SK-N-SH (cell line): ENCODE results near the gene FGD4. TPM values are rescaled to one million over a fixed set of nuclear protein-coding genes. Genes with fewer than 3 reads are reported as not detected.

Experiments
- CTCF ChIA-PET: fragments of 300-600, 350-600 bp; formaldehyde crosslinking; extraction: SDS; loops from one replicate; lab custom pipeline; 2021; lab: Yijun Ruan, JAX
- POLR2A ChIA-PET: fragments of 350-600 bp; sonication (Branson Sonifier 250); formaldehyde crosslinking; extraction: SDS; loops from one replicate; lab custom pipeline; 2020; ENCODE audit warnings: antibody characterized with exemption, inconsistent platforms; lab: Yijun Ruan, JAX
- DNase-seq: peaks from one replicate; pipeline ENCODE4 v3.0.0; 2012
- H2AFZ ChIP-seq: fragments of 200-600 bp; sonication (generic); 2 replicates; pipeline ENCODE4 v1.8.1; 2016; ENCODE audit warnings: antibody characterized with exemption, mild to moderate bottlenecking, low read depth
- H3F3A ChIP-seq: fragments of 200-600 bp; sonication (generic); replicated peaks from 2 replicates; pipeline ENCODE3; 2016; ENCODE audit warnings: antibody characterized with exemption, mild to moderate bottlenecking; ENCODE audit not compliant: insufficient read depth
- H3K27ac ChIP-seq, 2 experiments: fragments of 200-500 bp in 1 of 2; fragments of 200-600 bp in 1 of 2; sonication (Bioruptor generic) in 1 of 2; sonication (generic), shearing (Covaris generic) in 1 of 2; 2 replicates each; pipeline versions ENCODE4 v1.5.1 to v1.6.1; 2014 to 2016; ENCODE audit warnings: low read depth in 2 of 2, inconsistent platforms in 1 of 2, low read length in 1 of 2, mild to moderate bottlenecking in 1 of 2, mixed read lengths in 1 of 2
- H3K27me3 ChIP-seq: fragments of 200-600 bp; sonication (generic), shearing (Covaris generic); 2 replicates; pipeline ENCODE4 v1.6.1; 2016; ENCODE audit warnings: mixed run types; ENCODE audit not compliant: insufficient read depth
- H3K36me3 ChIP-seq, 2 experiments: fragments of 200-500 bp in 1 of 2; fragments of 200-600 bp in 1 of 2; sonication (Bioruptor generic) in 1 of 2; sonication (generic) in 1 of 2; replicated peaks in 1 of 2; 2 replicates each; pipeline versions ENCODE3 to v1.5.1; 2014 to 2016; ENCODE audit warnings: low read length in 1 of 2, mild to moderate bottlenecking in 1 of 2; ENCODE audit not compliant: insufficient read depth in 2 of 2, control insufficient read depth in 1 of 2
- H3K4me1 ChIP-seq, 2 experiments: fragments of 200-500 bp in 1 of 2; fragments of 200-600 bp in 1 of 2; sonication (Bioruptor generic) in 1 of 2; sonication (generic), shearing (Covaris generic) in 1 of 2; 2 replicates each; pipeline versions ENCODE4 v1.5.1 to v1.6.1; 2014 to 2016; ENCODE audit warnings: low read depth in 1 of 2, low read length in 1 of 2, mixed run types in 1 of 2; ENCODE audit not compliant: insufficient read depth in 2 of 2, control insufficient read depth in 1 of 2
- H3K4me2 ChIP-seq: fragments of 200-600 bp; sonication (generic), shearing (Covaris generic); 2 replicates; pipeline ENCODE4 v1.6.1; 2017; ENCODE audit warnings: mixed run types
- H3K4me3 ChIP-seq, 2 experiments: fragments of 200-500 bp in 1 of 2; fragments of 200-600 bp in 1 of 2; sonication (Bioruptor generic) in 1 of 2; sonication (generic), shearing (Covaris generic) in 1 of 2; 2 replicates each; pipeline versions ENCODE4 v1.5.1 to v1.8.1; 2014 to 2016; ENCODE audit warnings: low read depth in 2 of 2, inconsistent platforms in 1 of 2, low read length in 1 of 2, mild to moderate bottlenecking in 1 of 2, mixed read lengths in 1 of 2, moderate library complexity in 1 of 2
- H3K79me2 ChIP-seq: fragments of 200-600 bp; sonication (generic); 2 replicates; pipeline ENCODE4 v1.8.1; 2017; ENCODE audit warnings: mild to moderate bottlenecking; ENCODE audit not compliant: insufficient read depth
- H3K9ac ChIP-seq: fragments of 200-600 bp; sonication (generic); 2 replicates; pipeline ENCODE4 v1.6.1; 2017; ENCODE audit warnings: mixed run types
- H3K9me2 ChIP-seq: fragments of 200-600 bp; sonication (generic); 2 replicates; pipeline ENCODE4 v1.6.1; 2017; ENCODE audit warnings: mixed run types
- H3K9me3 ChIP-seq: fragments of 200-600 bp; sonication (generic); 2 replicates; pipeline ENCODE4 v1.6.1; 2017; ENCODE audit warnings: mixed run types, mild to moderate bottlenecking, moderate library complexity
- H4K20me1 ChIP-seq: fragments of 200-600 bp; sonication (generic); 2 replicates; pipeline ENCODE4 v1.6.1; 2017; ENCODE audit warnings: mild to moderate bottlenecking, mixed run types; ENCODE audit not compliant: insufficient read depth
- CTCF ChIP-seq: fragments of 200-600 bp; sonication (generic); IDR thresholded peaks from 2 replicates; pipeline ENCODE4 v1.6.1; 2017; ENCODE audit warnings: antibody characterized with exemption, mild to moderate bottlenecking, moderate library complexity
- ELF1 ChIP-seq: IDR thresholded peaks from 2 replicates; pipeline ENCODE4 v1.4.0; 2012
- GATA2 ChIP-seq: sonication (generic); formaldehyde crosslinking; IDR thresholded peaks from 2 replicates; pipeline ENCODE4 v1.5.0; 2020; ENCODE audit warnings: mild to moderate bottlenecking, missing genetic modification reagents
- MAX ChIP-seq: IDR thresholded peaks from 2 replicates; pipeline ENCODE4 v1.4.0; 2012; ENCODE audit warnings: low read depth
- MEF2A ChIP-seq: IDR thresholded peaks from 2 replicates; pipeline ENCODE4 v1.4.0; 2012; ENCODE audit warnings: low read depth, borderline replicate concordance
- NFIC ChIP-seq: IDR thresholded peaks from 2 replicates; pipeline ENCODE4 v1.4.0; 2012; ENCODE audit warnings: borderline replicate concordance
- RAD21 ChIP-seq: IDR thresholded peaks from 2 replicates; pipeline ENCODE4 v1.6.1; 2012; ENCODE audit warnings: mild to moderate bottlenecking, low read length
- SIN3A ChIP-seq: IDR thresholded peaks from 2 replicates; pipeline ENCODE4 v1.6.1; 2012; ENCODE audit warnings: low read depth, mild to moderate bottlenecking, low read length, moderate library complexity, borderline replicate concordance
- TAF1 ChIP-seq: IDR thresholded peaks from 2 replicates; pipeline ENCODE4 v1.6.1; 2012; ENCODE audit warnings: low read depth, mild to moderate bottlenecking, low read length, moderate library complexity, borderline replicate concordance
- USF2 ChIP-seq: fragments of 150-350 bp; IDR thresholded peaks from 2 replicates; pipeline ENCODE4 v1.6.1; 2017; ENCODE audit warnings: antibody characterized with exemption, low read length, low read depth, borderline replicate concordance
- ZBTB33 ChIP-seq: IDR thresholded peaks from 2 replicates; pipeline ENCODE4 v1.4.0; 2012; ENCODE audit warnings: low read depth, borderline replicate concordance
- WGBS: methylation state at CpG from one replicate; pipeline ENCODE4 v1.1.6; 2017; ENCODE audit warnings: low lambda C conversion rate; 5-methylcytosine and 5-hydroxymethylcytosine counted together
- polyA plus RNA-seq, 3 experiments: library from polyadenylated mRNA; depleted of rRNA; stranded (reverse); fragments of >200 nt; gene quantifications; 2 replicates each; pipeline ENCODE4 v1.2.3, GENCODE V29; 2012

The FGD4 gene
- 0.26 and 0.44 TPM in 2 replicates for polyA plus RNA-seq (2012; rRNA removed)
- polyA plus RNA-seq (2012; cell fraction: cytosol; rRNA removed), result 0.24 and 0.35 TPM in 2 replicates
- 0.38 and 0.58 TPM in 2 replicates for polyA plus RNA-seq (2012; cell fraction: nucleus; rRNA removed)

- no peak within 1 kb of the TSS for H3K9ac ChIP-seq
- peak; percentile 94 for DNase-seq
- CTCF ChIA-PET, result interaction anchor here (0.7 to 2.8 kb wide), 7 partner anchors 9 to 746 kb away, joined by 3 to 12 read pairs (median 3); partner anchors contain the start of gene YARS2
- no peak within 1 kb of the TSS for H3K27ac ChIP-seq
- H4K20me1 ChIP-seq, result no peaks in the 10 kb centered on the region
- H3K27me3 ChIP-seq, result peaks cover 18% of the 10 kb centered on the region
- H3K79me2 ChIP-seq, result no peaks in the 10 kb centered on the region
- peak within 1 kb of the TSS; percentile 97 for H3K4me2 ChIP-seq
- H3K9me3 ChIP-seq, result no peaks in the 10 kb centered on the region
- H3K4me3 ChIP-seq, result peak within 1 kb of the TSS; percentile 63 to 73
- TF ChIP-seq ELF1, result no peak
- no peak for TF ChIP-seq MAX
- peak; percentile 47 for TF ChIP-seq CTCF
- H3K36me3 ChIP-seq, result no peaks in the 10 kb centered on the region
- H3K4me1 ChIP-seq, result peaks cover 0 to 9% of the 10 kb centered on the region in 2 experiments; a peak in 1 of 4 replicates
- POLR2A ChIA-PET, result no interaction called here
- peaks cover 11% of the 10 kb centered on the region for H3F3A ChIP-seq
- no peaks in the 10 kb centered on the region for H3K9me2 ChIP-seq
- 0% methylated on average over 15 of the region's 82 CpGs for WGBS
- H2AFZ ChIP-seq, result peak within 1 kb of the TSS; percentile 81
Measured at GRCh38 chr12:32399370-32400113, at the start of gene FGD4. Gene FGD4 (plus strand): TSS chr12:32399558.

- ChIA-PET POLR2A (no interaction called here), CTCF (interaction anchor here (0.7 to 2.2 kb wide), 2 partner anchors 12 to 319 kb away, joined by 3 to 11 read pairs; no protein-coding TSS in a partner anchor)
- Histone ChIP-seq H3K4me1 (no peaks in the 10 kb centered on the region), H3K36me3 (no peaks in the 10 kb centered on the region), H3K27me3 (no peaks in the 10 kb centered on the region), H3K4me2 (no peak overlapping the region), H3K79me2 (no peaks in the 10 kb centered on the region), H3F3A (no peaks in the 10 kb centered on the region), H3K9me3 (no peaks in the 10 kb centered on the region), H3K9me2 (no peaks in the 10 kb centered on the region), H3K9ac (no peak overlapping the region), H3K27ac (no peak overlapping the region), H3K4me3 (no peak overlapping the region), H4K20me1 (no peaks in the 10 kb centered on the region), H2AFZ (no peak overlapping the region)
- 72% methylated on average over 1 of the region's 1 CpG for WGBS
- TF ChIP-seq TAF1 (no peak), MEF2A (no peak), RAD21 (no peak), NFIC (no peak), SIN3A (no peak), USF2 (no peak), ZBTB33 (no peak), GATA2 (CRISPR knock-in tag) (no peak)
- DNase-seq, result no peak
Measured at GRCh38 chr12:32353540-32353939, 45.8 kb upstream of the FGD4 start.
